ENCODE results near the gene PDE7B.

Gene PDE7B

DNA sequence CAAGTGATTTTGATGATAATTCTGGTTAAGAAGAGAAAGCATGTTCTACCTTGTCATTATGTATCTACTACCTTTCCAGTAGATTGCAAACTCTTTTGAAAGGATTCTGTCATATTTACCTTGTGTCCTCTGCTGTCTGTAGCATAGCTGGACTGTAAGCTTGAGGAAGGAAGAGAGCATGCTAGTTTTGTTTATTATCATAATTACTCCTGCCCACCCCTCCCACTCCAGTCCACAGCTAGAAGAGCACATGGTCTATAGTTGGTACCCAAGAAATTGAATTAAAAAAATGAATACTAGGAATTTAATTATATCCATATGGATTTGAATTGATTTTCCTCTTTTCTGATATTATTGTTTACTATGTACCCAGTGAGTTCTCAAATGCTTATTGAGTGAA, 40.2 kb downstream of the PDE7B start:
- no peak for DNase-seq

- DNase-seq, result no peak
Observed at GRCh38 chr6:135895231-135895911, 43.9 kb downstream of the PDE7B start.

DNA sequence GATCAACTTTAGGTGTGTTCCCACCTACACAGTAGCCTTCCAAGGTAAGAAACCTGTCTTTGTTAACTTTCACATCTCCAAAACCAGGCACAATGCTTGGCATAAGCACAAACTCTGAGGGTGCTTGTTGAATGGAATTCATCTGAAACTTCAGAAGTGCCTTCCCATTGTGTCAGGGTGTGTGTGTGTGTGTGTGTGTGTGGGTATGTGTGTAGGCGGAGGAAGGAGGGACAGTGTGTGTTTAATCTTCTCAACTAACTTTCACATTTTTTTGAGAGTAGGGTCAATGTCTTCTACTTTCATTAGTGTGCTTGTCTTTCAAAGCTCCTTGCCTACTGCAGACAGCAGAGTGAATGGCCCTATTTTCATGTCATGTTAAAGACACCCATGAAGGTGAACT, 45.6 kb downstream of the PDE7B start:
- no peak for DNase-seq

DNA sequence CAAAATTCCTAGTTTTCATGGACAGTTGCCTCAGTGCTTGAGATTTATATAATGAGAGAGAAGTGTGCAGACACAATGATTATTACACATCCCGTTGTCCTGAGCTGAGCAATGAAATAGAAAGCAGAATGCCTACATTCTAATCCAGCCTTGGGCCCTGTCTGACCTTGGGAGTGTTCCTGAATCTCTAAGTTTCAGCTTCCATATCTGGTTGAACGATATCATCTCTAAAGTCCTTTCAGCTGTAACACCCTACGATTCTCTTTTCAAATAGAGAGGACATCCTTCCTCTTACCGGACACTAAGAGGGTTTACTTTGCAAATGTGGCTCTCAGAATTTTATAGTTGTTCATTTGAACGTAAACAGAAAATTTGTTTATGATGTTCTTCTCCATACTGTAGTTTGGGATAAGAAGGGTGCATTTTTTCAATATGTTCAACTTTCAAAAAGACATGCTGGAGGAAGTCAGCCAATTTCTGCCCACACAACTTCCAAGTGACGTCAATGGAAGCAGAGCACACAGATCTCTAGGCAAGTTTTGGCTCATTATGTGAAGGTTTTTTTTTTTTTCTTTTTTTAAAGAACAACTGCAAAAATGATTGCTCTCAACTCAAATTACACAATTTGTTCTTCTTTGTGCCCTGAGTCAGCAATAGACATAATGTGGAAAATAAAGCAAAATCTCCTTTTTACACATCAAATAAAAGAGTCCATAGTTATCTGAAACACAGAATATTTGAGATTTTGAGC, 50.4 kb downstream of the PDE7B start:
- DNase-seq, result no peak

GRCh38 chr6:135902756-135903331, 51.3 kb downstream of the PDE7B start:
- no peak for DNase-seq

DNA sequence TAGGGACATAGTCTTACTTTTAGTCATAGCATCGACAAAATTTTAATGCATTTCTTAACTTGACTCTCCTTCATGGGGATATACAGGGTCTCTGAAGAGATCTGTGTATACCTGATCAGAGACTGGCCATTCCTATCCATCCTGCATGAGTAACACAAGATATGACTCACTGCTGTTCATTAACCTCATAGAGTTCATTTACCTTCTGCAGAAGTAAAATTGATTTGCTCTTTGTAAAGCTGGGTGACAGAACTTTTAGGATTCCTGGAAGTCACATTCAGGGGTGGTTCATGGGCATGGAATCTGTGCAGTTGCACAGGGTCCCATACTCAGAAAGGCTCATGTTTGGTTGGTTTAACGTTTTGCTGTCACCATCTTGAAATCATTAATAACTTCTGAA, 53.2 kb downstream of the PDE7B start:
- no peak for DNase-seq

GRCh38 chr6:135905604-135906300, 54.3 kb downstream of the PDE7B start:
- DNase-seq, result no peak

DNA sequence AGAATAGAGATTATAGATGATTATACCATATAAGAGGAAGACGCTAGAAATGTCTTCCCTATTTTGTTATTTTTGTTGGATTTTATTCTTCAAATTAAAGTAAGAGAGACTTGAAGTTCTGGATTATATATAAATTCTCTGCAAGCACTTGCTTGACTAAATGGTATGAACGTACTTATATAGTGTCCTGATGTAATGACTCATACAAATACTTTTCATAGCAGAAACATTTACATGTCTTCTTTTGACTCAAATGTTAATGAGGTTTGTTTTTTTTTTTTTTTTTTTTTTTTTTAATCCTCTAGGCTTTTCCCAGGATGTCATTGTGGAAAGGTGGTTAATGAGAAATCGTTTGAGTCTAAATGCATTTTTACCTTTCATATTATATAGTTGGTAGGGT, 55.0 kb downstream of the PDE7B start:
- no peak for DNase-seq

DNA sequence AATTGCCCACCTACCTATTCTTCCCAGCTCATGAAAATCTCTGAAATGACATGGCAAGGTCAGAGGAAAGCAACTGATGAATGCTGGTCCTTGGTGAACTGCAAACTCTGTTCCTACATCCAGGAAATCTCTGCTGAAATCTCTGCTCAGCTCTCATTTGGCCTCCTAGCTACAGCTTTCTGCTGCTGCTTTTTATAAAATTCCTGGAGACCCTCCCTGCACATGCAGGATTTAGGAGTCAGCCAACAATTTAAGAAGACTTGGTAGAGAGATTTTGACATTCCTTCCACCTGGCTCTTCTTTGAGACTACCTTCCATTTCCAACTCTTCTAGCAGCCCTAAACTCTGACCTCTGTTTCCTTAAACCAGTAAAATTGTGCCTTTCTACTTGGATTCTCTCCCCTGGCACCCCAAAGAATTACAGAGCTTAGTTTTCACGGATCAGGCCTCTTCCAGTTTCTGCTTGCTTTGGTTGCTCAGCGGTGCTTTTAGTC, 55.5 kb downstream of the PDE7B start:
- DNase-seq, result no peak

GRCh38 chr6:135909737-135910387, 58.4 kb downstream of the PDE7B start:
- peak; percentile 74 for DNase-seq

GRCh38 chr6:135910790-135911618, 59.5 kb downstream of the PDE7B start:
- DNase-seq, result no peak

GRCh38 chr6:135913785-135914184, 62.3 kb downstream of the PDE7B start:
- no peak for DNase-seq

DNA sequence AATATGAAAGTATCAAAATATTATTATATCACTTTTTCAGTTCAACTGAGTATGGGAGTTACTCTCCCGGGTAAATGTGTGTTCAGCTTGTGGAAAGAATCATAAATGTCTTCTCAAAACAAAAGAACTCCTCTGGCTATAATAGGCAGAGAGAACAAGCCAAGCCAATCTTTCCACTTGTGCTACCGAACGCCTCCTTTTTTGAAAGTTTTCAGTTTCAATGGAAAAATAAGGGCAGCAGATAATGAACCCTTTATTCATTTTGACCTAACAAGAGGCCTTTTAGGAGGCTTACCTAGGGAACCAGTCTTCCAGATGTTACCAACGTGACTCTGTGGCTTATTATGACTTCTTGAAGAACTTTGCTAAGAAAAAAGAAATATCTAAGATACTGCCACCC, 67.5 kb downstream of the PDE7B start:
- no peak for DNase-seq

DNA sequence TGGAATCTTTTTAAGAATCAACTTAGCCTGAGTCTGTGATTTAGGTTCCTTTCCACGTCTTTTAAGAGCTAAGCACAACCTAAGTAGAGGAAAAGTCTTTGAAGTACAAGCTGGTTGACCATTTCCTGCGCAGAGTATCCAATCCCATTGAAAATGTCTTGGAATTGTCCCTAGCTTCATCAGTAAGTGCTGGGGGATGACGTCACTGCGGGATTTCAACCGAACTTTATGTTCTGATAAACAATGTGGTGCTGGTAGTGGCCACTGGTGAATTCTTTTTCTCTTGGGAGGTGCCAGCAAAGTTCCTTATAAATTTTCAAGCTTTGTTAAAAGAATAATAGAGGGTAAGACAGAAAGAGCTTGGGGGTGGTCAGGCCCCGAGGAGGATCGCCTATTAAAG, 69.2 kb downstream of the PDE7B start:
- no peak for DNase-seq

GRCh38 chr6:135921188-135921587, 69.7 kb downstream of the PDE7B start:
- no peak for DNase-seq

GRCh38 chr6:135922174-135922573, 70.7 kb downstream of the PDE7B start:
- no peak for DNase-seq

- no peak for DNase-seq
Observed at GRCh38 chr6:135922746-135923145, 71.2 kb downstream of the PDE7B start.

DNA sequence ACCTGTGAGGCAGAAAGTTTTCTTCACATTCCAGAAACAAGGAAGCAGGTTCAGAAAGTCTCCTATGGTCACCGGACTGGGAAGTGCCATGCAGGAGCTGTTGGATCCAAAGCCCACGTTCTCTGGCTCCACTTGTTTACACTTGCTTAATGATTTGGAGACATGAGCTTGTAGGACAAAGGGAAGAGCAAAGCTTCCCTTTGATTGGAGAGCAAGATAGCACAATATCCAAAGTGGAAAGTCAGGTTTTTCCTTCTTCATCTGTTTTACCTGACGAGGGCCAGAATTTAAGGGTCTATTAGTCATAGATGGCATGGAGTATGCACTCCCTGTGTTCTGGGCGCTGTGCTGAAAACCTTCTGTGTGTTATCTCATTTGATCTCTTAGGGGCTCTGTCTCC, 81.2 kb downstream of the PDE7B start:
- DNase-seq, result no peak

- DNase-seq, result peak; percentile 50
Observed at GRCh38 chr6:135935941-135936601, 84.6 kb downstream of the PDE7B start.

DNA sequence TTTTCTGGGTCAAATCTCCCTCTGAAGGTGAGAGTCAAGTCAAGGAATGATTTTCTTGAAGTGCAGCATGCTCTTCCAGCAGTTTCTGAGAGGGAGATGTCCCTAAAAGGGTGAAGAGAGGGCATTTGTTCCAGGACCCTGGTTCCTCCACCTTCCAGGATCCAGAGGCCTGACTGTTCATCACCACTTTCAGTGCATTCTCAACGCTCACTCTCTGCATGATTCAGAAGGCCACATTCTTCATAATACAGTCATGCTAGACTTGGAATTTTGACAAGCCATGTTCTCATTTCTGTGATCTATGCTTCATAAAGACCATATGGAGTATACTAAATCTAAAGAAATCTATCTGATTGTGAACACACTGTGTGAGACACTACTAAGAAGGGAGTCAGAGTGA, 85.1 kb downstream of the PDE7B start:
- no peak for DNase-seq

GRCh38 chr6:135937106-135937505, 85.6 kb downstream of the PDE7B start:
- no peak for DNase-seq

Data from NCI-H774 (cell line).